ENCODE measurements around the gene OR11H7.
"Not testable (repeated sequence)": the region's sequence is repeated elsewhere in the genome, so short reads cannot be mapped to it uniquely, and the experiment has no call there.

OR11H7 gene

DNA sequence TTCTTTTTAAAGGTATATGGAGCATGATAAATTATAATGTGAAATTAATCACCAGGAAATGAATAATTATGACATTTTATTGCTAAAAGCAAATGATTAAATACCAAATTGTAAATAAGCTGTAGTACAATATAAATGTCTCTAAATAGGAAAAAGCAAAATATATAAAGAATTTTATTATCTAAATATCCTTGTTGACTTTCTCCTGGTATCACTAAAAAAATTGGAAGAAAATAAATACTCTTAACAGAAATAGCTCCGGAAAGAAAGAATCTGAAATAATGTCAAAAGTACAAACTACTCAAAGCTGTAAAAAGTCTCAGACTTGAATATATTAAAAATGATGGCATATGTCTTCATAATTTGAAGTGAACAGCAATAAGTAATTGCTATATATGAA, at the start of gene OR11H7:
Gene OR11H7 (plus strand): TSS at position 301 of the 400 bp plus-strand sequence.
- no peak for DNase-seq (ENCODE audit: low read depth, low spot score)
- no peaks in the 10 kb centered on the region for H3K9me3 ChIP-seq (ENCODE audit: low read depth, low read length)
- TF ChIP-seq POLR2AphosphoS5 (IDR thresholded peaks at IDR 0.05; ENCODE audit: borderline replicate concordance, low read depth, low read length) (no peak), FOXP2 (optimal IDR thresholded peaks at IDR 0.05; ENCODE audit: control extremely low read depth, extremely low read length, insufficient read depth) (no peak), EZH2 (IDR thresholded peaks at IDR 0.05) (no peak)

DNA sequence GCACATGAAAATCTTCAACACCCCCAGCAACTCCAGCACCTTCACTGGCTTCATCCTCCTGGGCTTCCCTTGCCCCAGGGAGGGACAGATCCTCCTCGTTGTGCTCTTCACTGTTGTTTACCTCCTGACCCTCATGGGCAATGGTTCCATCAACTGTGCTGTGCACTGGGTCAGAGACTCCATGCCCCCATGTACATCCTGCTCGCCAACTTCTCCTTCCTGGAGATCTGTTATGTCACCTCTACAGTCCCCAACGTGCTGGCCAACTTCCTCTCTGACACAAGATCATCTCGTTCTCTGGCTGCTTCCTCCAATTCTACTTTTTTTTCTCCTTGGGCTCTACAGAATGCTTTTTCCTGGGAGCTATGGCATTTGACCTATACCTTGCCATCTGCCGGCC, 49.6 kb upstream of the OR11H7 start:
- Histone ChIP-seq H3K27ac (no peak overlapping the region), H3K9me3 (ENCODE audit: low read depth, low read length) (no peaks in the 10 kb centered on the region), H3K9ac (ENCODE audit: insufficient read length) (no peak overlapping the region), H3K36me3 (ENCODE audit: insufficient read depth, low read length) (no peaks in the 10 kb centered on the region), H3K4me3 (no peak overlapping the region)
- DNase-seq (ENCODE audit: low read depth, low spot score), result no peak
- TF ChIP-seq EZH2 (IDR thresholded peaks at IDR 0.05) (no peak), FOXP2 (optimal IDR thresholded peaks at IDR 0.05; ENCODE audit: control extremely low read depth, extremely low read length, insufficient read depth) (no peak), POLR2AphosphoS5 (IDR thresholded peaks at IDR 0.05; ENCODE audit: borderline replicate concordance, low read depth, low read length) (no peak)

More for the DNA sequence above, at the start of gene OR11H7:
- H3K36me3 ChIP-seq (ENCODE audit: insufficient read depth, low read length), result no peaks in the 10 kb centered on the region
- H3K9ac ChIP-seq (ENCODE audit: insufficient read length), result no peak within 1 kb of the TSS
- no peak within 1 kb of the TSS for H3K27ac ChIP-seq
- H3K4me3 ChIP-seq, result no peak within 1 kb of the TSS

DNA sequence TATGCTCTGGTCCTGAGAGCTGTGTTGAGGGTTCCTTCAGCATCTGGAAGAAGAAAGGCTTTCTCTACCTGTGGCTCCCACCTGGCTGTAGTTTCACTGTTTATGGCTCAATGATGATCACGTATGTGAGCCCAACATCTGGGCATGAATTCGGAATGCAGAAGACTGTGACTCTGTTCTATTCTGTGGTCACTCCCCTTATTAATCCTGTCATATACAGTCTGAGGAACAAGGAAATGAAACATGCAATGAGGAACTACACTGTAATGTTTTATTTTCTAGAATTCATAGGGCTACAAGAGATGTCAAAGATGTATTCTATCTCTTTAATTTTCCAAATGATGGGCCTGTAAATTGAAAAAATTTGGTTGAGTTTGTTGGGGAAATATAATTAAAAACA, 48.9 kb upstream of the OR11H7 start:
- Histone ChIP-seq H3K9me3 (ENCODE audit: low read depth, low read length) (no peaks in the 10 kb centered on the region), H3K27ac (no peak overlapping the region), H3K36me3 (ENCODE audit: insufficient read depth, low read length) (no peaks in the 10 kb centered on the region), H3K9ac (ENCODE audit: insufficient read length) (no peak overlapping the region), H3K4me3 (no peak overlapping the region)
- DNase-seq (ENCODE audit: low read depth, low spot score), result no peak
- TF ChIP-seq POLR2AphosphoS5 (IDR thresholded peaks at IDR 0.05; ENCODE audit: borderline replicate concordance, low read depth, low read length) (no peak), FOXP2 (optimal IDR thresholded peaks at IDR 0.05; ENCODE audit: control extremely low read depth, extremely low read length, insufficient read depth) (no peak), EZH2 (IDR thresholded peaks at IDR 0.05) (no peak)

DNA sequence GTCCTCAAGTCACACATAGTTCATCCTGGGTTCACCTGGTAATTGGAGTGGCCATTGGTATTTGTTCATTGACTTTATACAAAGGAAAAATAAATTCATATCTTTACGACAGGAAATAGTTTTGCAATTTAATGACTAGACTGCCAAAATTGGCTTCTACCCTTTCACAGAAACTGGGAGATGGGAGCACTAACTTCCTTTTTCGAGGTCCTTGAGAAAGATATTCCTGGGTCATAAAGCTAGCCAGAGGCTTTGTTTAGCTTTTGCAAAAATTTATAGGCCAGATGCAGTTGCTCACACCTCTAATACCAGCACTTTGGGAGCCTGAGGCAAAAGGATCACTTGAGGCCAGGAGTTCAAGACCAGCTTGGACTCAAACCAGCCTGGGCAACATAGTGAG, 48.3 kb upstream of the OR11H7 start:
- no peak overlapping the region for H3K9ac ChIP-seq (ENCODE audit: insufficient read length)
- no peaks in the 10 kb centered on the region for H3K9me3 ChIP-seq (ENCODE audit: low read depth, low read length)
- H3K36me3 ChIP-seq (ENCODE audit: insufficient read depth, low read length), result no peaks in the 10 kb centered on the region
- no peak overlapping the region for H3K27ac ChIP-seq
- TF ChIP-seq EZH2 (IDR thresholded peaks at IDR 0.05), result no peak
- H3K4me3 ChIP-seq, result no peak overlapping the region
- no peak for DNase-seq (ENCODE audit: low read depth, low spot score)

DNA sequence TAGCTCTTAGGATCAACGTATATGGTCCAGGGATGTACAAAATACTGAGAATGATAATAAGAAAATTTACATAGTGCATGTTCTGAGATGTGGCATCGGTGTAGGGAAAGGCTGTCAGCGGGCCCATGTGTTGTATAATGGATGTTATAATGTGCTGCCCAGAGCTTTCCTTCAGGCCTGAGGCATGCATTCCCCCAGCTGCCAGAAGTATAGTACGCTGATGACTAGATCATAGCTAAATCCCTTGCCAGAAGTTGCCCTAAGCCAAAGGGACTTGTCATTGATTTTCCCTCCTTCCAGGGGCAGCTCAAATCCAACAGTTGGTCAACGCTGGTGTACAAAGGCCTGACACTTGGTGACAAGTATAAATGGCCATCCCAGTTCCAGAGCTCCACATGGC, 44.6 kb upstream of the OR11H7 start:
- no peak for DNase-seq (ENCODE audit: low read depth, low spot score)
- TF ChIP-seq EZH2 (IDR thresholded peaks at IDR 0.05), result no peak
- TF ChIP-seq POLR2AphosphoS5 (IDR thresholded peaks at IDR 0.05; ENCODE audit: borderline replicate concordance, low read depth, low read length), result no peak
- TF ChIP-seq FOXP2 (optimal IDR thresholded peaks at IDR 0.05; ENCODE audit: control extremely low read depth, extremely low read length, insufficient read depth), result no peak
- Histone ChIP-seq H3K4me3 (no peak overlapping the region), H3K27ac (no peak overlapping the region), H3K36me3 (ENCODE audit: insufficient read depth, low read length) (no peaks in the 10 kb centered on the region), H3K9me3 (ENCODE audit: low read depth, low read length) (no peaks in the 10 kb centered on the region), H3K9ac (ENCODE audit: insufficient read length) (no peak overlapping the region)

DNA sequence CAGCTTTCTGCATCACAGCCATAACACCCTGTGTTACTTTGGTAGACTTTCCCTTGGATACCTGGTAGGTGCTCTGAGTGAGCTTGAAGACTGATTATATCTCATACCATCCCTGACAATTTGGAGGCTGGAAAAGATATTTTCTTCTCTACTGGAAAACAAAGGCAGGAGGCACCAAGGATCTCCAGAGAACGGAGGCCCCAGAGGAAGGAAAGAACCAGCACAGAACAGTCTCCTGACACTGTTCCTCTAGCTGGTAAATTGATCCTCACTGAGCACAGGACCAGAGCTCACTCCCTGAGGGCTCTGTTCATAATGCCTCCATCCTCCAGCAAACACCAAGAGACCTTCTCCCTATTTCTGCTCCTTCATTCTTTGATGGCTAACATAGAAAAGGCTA, 38.2 kb upstream of the OR11H7 start, which contains the start of gene OR11G2:
Gene OR11G2 (plus strand): TSS at position 301 of the 400 bp plus-strand sequence. CDS start 6,542 bp downstream, outside the sequence.
- Histone ChIP-seq H3K4me3 (no peak within 1 kb of the TSS), H3K36me3 (ENCODE audit: insufficient read depth, low read length) (no peaks in the 10 kb centered on the region), H3K9me3 (ENCODE audit: low read depth, low read length) (no peaks in the 10 kb centered on the region), H3K9ac (ENCODE audit: insufficient read length) (no peak within 1 kb of the TSS), H3K27ac (no peak within 1 kb of the TSS)
- TF ChIP-seq FOXP2 (optimal IDR thresholded peaks at IDR 0.05; ENCODE audit: control extremely low read depth, extremely low read length, insufficient read depth) (no peak), POLR2AphosphoS5 (IDR thresholded peaks at IDR 0.05; ENCODE audit: borderline replicate concordance, low read depth, low read length) (no peak), EZH2 (IDR thresholded peaks at IDR 0.05) (no peak)
- no peak for DNase-seq (ENCODE audit: low read depth, low spot score)

DNA sequence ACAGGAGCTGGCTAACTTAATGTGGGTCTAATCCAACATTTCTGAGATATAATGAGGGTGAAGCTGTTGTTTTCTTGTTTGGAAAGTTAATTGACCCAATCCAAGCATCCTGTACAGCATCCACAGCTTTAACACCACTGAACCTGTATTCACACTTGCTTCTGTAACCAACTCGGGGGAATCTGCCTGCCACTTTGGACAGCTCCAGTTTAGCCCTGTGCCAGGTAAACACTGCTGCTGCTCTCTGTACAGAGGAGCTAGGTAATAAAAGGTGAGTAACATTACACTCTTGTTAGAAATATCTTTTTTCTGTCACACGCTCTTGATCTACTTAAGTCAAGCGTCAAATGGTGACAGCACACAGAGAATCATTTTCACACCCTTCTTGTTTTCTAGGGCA, 37.4 kb upstream of the OR11H7 start:
- no peak for DNase-seq (ENCODE audit: low read depth, low spot score)
- TF ChIP-seq FOXP2 (optimal IDR thresholded peaks at IDR 0.05; ENCODE audit: control extremely low read depth, extremely low read length, insufficient read depth), result no peak
- no peak for TF ChIP-seq EZH2 (IDR thresholded peaks at IDR 0.05)
- no peak for TF ChIP-seq POLR2AphosphoS5 (IDR thresholded peaks at IDR 0.05; ENCODE audit: borderline replicate concordance, low read depth, low read length)
- H3K27ac ChIP-seq, result no peak overlapping the region
- H3K4me3 ChIP-seq, result no peak overlapping the region
- no peaks in the 10 kb centered on the region for H3K36me3 ChIP-seq (ENCODE audit: insufficient read depth, low read length)
- no peak overlapping the region for H3K9ac ChIP-seq (ENCODE audit: insufficient read length)
- H3K9me3 ChIP-seq (ENCODE audit: low read depth, low read length), result no peaks in the 10 kb centered on the region

DNA sequence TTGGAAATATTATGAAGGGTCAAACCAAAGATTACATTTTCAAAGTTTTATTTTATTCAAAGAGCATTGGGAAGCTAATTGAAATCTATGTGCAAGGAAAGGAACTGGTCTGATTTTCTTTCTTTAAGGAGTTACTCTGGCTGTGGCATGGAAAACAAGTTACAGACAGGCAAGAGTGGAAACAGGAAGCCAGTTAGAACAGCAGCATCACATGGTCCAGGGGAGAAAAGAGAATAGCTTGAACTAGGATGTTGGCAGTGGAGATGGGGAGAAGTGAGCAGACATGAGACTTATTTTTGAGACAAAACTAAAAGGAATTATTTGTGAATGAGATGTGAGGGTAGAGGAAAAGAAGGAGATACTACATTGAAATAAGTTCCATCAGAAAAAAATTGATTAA, 34.7 kb upstream of the OR11H7 start:
- H3K9me3 ChIP-seq (ENCODE audit: low read depth, low read length), result no peaks in the 10 kb centered on the region
- TF ChIP-seq FOXP2 (optimal IDR thresholded peaks at IDR 0.05; ENCODE audit: control extremely low read depth, extremely low read length, insufficient read depth), result no peak
- TF ChIP-seq EZH2 (IDR thresholded peaks at IDR 0.05), result no peak
- no peak for TF ChIP-seq POLR2AphosphoS5 (IDR thresholded peaks at IDR 0.05; ENCODE audit: borderline replicate concordance, low read depth, low read length)
- DNase-seq (ENCODE audit: low read depth, low spot score), result no peak
- H3K27ac ChIP-seq, result no peak overlapping the region
- H3K4me3 ChIP-seq, result no peak overlapping the region
- H3K36me3 ChIP-seq (ENCODE audit: insufficient read depth, low read length), result no peaks in the 10 kb centered on the region
- no peak overlapping the region for H3K9ac ChIP-seq (ENCODE audit: insufficient read length)

DNA sequence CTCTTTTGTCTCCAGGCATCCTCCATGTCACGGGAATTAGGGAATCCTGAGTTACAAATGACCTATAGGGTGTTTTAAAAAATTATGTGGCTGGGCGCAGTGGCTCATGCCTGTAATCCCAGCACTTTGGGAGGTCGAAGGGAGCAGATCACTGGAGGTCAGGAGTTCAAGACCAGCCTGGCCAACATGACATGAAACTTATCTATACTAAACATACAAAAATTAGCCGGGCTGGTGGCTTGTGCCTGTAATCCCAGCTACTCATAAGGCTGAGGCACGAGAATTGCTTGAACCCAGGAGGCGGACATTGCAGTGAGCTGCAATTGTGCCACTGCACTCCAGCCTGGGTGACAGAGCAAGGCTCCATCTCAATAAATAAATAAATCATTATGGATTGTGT, 33.6 kb upstream of the OR11H7 start:
- not testable (repeated sequence) for H3K9ac ChIP-seq (ENCODE audit: insufficient read length); DNase-seq (ENCODE audit: low read depth, low spot score); H3K4me3 ChIP-seq; H3K9me3 ChIP-seq (ENCODE audit: low read depth, low read length); H3K36me3 ChIP-seq (ENCODE audit: insufficient read depth, low read length); H3K27ac ChIP-seq

All from SK-N-MC (cell line).